IPS-18c (cell line): ENCODE data around the gene PKMYT1.

ENCODE experiments used
- H3K4me3 ChIP-seq: 2 replicates; pipeline ENCODE4 v1.7.0; 2013; ENCODE audit warnings: low read depth, mild to moderate bottlenecking, low read length, moderate library complexity; ENCODE audit not compliant: insufficient read depth
- H3K9me3 ChIP-seq: one replicate; pipeline ENCODE4 v1.6.1; 2013; ENCODE audit warnings: mild to moderate bottlenecking, low read length, moderate library complexity; ENCODE audit not compliant: control insufficient read depth, insufficient read depth

Gene PKMYT1

DNA sequence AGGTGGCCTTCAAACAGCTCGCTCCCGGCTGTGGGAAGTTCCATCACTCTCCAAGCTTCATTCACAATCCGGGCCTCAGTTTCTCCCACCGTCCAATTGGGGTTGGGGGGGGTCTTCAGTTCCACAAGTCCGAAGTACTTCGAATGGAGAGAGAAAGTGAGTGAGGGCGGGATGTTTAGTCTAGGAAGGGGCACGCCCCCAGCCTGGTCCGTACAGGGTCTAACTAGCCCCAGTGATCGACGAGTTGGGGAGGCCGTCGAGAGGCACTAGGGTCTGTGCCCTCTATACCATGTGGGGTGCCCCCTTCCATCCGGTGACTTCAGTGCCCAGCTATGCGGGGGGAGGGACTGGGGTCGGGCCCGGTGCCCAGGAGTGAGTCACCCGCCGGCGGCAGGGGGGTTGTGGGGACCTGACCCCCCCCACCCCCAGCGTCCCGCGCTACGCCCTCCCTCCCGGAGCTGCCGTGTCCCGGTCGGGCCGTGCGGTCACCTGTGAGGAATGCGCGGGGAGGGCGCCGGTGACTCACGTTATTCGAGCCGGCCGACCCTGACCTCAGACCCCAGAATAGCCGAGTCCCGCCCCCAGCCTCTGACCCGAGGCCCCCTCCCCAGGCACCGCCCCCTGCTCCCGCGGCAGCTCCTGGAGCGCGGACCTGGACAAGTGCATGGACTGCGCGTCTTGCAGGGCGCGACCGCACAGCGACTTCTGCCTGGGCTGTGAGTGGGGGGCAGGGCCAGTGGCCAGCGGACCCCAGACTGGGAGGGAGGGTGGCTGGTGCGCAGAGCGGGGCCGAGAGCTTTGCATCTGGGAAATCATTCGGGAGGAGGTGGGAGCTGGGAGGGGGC is 40.6 kb upstream of the PKMYT1 start:
- Histone ChIP-seq H3K4me3 (peak overlapping the region; percentile 86), H3K9me3 (no peaks in the 10 kb centered on the region)

DNA sequence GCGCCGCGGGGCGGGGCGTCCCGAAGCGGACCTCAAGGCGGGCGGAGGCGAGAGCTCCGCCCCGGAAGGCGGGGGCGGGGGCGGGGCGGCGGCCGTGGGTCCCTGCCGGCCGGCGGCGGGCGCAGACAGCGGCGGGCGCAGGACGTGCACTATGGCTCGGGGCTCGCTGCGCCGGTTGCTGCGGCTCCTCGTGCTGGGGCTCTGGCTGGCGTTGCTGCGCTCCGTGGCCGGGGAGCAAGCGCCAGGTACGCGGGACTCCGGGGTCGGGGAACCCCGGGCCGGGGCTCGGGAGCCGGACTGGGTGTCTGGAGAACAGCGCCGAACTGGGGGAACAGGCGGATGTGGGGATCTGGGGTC is 40.0 kb upstream of the PKMYT1 start, which contains the start of gene TNFRSF12A:
Gene TNFRSF12A (plus strand): TSS at position 122 of the 357 bp plus-strand sequence. CDS start 30 bp downstream, at position 152.
- no peaks in the 10 kb centered on the region for H3K9me3 ChIP-seq
- H3K4me3 ChIP-seq = peak within 1 kb of the TSS; percentile 86

DNA sequence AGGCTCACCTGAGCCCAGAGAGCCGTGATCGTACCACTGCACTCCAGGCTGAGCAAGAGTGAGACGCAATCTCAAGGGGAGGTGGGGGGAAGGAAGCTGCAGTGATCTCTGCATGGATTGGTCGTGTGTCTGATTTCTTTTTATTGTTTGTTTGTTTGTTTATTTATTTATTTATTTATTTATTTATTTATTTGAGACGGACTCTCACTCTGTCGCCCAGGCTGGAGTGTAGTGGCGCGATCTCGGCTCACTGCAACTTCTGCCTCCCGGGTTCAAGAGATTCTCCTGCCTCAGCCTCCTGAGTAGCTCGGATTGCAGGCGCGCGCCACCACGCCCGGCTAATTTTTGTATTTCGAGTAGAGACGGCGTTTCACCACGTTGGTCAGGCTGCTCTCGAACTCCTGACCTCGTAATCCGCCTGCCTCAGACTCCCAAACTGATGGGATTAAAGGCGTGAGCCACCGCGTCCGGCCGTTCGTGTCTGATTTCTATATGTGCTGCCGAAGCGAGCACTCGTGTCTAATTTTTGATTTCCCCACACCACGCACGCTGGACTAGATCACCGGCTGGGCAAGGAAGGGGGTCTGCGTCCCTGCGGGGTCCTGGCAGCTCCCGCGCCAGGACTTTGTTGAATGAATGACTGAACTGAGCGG is 39.5 kb upstream of the PKMYT1 start:
- Histone ChIP-seq H3K4me3 (peak overlapping the region; percentile 17; the same call in 1 of the 2 replicates), H3K9me3 (no peaks in the 10 kb centered on the region)

DNA sequence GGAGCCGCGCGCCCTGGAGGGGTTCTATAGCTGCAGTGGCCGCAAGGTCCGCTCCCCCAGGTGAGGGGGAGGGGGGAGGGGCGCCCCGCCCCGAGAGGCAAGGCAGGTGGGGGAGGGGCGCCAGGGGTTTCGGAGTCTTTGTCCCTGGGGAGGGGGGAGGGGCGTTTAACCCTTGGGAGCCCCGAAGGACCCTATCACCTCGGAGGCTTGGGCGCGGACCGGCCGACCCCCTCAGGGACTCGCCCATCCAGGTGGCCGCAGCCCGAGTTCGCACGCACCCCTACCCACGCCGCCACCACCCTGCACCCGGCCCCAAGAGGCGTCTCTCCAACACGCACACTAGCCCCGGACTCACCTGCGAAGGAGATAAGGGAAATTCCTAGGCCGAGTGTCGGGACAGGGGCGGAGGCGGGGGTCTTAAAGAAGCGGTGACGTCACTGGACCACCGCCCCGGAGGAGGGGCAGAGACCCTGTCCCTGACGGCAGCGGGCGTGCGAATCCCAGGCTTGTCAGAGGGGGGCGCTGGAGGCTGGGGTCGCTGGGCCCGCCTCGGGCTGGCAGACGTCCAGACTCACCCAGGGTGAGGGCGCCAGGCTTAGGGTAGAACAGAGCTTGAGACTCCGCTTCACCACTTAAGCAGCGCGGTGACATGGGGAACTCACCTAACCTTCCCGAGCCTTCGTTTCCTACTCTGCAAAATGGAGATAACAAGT is 37.7 kb upstream of the PKMYT1 start, which contains the start of gene CLDN6:
Gene CLDN6 (minus strand): TSS at position 390 of the 713 bp plus-strand sequence. CDS start 2,162 bp downstream, outside the sequence.
- Histone ChIP-seq H3K4me3 (peak within 1 kb of the TSS; percentile 95), H3K9me3 (no peaks in the 10 kb centered on the region)

DNA sequence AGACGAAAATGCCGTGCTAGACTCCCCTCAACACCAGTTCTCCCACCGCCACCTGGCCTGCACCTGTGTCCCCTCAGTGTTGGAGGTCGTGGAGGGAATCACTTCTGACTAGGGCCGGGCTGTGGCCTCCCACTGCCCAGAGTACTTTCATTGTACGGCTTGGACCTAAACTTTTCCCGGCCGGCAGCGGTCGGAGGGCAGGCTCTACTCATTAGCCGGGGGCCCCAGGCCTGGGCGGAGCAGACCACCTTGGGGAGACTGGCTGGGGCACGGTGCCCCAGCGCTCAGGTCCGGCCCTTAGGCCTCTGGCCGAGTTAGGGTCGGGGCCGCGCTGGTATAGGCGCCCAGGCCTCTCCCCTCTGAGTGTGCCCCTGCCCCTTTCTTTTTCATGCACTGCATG is 37.1 kb upstream of the PKMYT1 start:
- H3K4me3 ChIP-seq = peak overlapping the region; percentile 95
- no peaks in the 10 kb centered on the region for H3K9me3 ChIP-seq

DNA sequence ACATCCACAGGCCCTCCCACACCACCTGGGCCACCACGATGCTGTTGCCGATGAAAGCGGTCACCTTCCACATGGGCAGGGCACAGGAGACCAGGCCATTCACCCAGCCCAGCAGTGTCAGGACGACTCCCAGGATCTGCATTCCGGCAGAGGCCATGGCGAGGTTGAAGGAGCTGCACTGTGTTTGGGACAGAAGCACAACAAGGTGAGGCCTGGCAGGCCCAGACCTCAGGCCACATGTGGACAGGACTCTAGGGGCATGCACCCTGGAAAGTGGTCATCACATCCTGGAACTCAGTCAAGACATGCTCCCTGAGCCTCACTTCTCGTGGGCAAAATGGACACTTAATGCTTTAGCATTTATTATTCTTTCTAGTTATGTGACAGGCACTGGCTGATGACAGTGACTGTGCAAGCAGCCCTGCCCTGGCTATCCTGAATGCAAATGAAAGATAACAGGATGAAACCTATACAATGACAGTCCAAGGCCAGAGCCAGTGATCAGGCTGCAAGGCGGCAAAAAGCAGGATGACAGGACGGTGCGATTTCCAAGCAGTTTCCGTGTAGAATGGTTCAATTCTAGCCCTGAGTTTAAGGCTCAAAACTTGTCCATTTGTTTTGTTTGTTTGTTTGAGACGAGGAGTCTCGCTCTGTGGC is 35.7 kb upstream of the PKMYT1 start:
- Histone ChIP-seq H3K9me3 (no peaks in the 10 kb centered on the region), H3K4me3 (peak overlapping the region; percentile 39)

DNA sequence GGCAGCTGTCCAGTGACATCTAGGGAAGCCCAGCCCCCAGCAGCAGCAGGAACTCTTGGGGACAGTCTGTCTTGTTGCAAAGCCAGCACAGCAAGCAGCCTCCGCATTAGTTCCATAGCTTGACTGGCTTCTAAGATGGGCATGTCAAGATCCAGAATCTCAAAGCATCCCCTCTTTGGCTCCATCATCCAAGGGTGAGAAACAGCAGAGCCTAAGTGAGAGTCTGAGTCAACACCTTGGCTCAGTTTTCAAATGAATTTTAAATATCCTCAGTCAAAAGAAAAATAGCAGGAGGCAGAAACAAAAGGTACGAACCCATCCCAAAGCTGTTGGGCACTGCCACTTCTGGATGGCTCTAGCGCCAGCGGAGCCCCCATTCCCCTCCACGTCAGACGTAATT is 34.7 kb upstream of the PKMYT1 start:
- Histone ChIP-seq H3K4me3 (no peak overlapping the region), H3K9me3 (no peaks in the 10 kb centered on the region)

DNA sequence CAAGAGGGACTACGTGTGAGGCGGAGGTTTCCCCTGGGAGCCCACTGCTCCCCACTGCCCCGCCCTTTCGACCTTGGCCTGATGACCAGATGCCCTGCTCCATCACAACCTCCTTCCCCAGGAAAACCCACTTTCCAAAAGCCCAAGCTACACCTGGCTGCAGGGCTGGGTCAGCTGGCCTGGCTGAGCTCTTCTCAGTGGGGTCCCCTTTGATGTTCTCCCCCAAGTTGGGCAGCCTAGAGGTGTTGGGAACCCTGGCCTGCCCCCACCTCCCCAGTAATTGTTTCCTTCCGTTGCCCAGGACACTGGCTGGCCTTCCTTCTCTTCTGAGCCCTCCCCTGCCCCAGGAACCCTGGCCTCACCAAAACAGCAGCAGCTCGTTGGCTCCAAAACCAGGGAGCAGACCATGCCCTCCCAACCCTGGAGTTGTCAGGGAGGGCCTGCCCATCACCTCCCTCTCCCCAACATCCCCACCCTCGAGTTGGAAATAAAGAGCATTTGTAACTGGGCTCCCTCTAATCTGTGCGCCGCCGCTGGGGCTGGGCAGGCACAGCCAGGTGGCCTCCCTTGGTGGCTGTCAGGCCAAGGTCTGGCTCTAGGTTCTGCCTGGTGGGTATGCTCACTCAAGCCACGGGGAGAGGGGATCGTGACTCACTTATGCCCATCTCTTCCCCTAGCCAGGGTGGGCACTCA is 33.9 kb upstream of the PKMYT1 start:
- no peaks in the 10 kb centered on the region for H3K9me3 ChIP-seq
- peak overlapping the region; percentile 20; the same call in 1 of the 2 replicates for H3K4me3 ChIP-seq

DNA sequence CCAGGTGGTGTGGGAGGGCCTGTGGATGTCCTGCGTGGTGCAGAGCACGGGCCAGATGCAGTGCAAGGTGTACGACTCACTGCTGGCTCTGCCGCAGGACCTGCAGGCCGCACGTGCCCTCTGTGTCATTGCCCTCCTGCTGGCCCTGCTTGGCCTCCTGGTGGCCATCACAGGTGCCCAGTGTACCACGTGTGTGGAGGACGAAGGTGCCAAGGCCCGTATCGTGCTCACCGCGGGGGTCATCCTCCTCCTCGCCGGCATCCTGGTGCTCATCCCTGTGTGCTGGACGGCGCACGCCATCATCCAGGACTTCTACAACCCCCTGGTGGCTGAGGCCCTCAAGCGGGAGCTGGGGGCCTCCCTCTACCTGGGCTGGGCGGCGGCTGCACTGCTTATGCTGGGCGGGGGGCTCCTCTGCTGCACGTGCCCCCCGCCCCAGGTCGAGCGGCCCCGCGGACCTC is 33.3 kb upstream of the PKMYT1 start:
- Histone ChIP-seq H3K9me3 (no peaks in the 10 kb centered on the region), H3K4me3 (peak overlapping the region; percentile 28; the same call in 1 of the 2 replicates)

DNA sequence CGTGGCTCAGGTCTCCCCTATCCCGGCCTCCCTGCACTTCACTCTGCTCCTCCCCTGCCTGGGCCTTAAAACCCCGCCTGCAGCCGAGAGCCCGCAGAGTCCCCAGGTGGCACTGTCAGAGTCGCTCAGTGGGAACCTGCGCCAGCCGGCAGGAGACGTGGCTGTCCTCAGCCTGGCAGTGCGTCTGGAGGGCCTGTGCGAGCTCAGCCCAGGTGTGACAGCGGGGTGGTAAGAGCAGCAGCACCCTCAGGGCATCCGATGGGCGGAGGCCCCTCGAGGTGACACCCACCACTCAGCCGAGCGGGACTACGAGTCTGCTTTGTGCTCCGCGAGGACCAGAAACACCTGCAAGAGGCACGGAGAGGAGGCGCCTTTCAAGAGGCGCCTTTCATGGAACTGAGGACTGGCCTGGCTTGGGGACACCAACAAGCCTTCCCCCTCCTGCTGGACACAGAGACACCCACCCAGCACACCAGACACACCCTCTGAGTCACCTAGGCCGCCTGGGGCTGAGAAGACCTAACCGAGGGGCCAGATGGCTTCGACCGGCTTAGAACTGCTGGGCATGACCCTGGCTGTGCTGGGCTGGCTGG is 32.7 kb upstream of the PKMYT1 start, which contains the start of gene CLDN9:
Gene CLDN9 (plus strand): TSS at position 96 of the 593 bp plus-strand sequence. CDS start 440 bp downstream, at position 536.
- H3K4me3 ChIP-seq = peak within 1 kb of the TSS; percentile 44
- no peaks in the 10 kb centered on the region for H3K9me3 ChIP-seq

DNA sequence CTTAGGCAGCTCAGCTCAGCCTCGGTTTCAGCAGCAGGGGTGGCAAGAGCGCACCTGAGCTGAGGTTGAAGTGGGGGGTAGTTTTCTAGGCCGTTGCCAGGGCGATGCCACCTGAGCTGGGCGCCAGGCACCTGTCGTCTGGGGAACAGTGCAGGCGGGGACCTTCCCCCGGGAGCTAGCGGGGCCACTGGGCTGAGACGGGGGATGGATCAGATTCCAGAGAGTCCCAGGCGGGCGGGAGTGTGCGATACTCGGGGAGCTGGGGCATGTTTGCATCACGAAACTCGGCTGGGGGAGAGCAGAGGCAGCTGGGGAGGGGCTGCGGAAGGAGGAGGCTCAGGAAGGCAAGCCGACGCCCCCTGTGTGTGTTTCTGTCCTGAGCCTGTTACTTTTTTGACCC is 32.0 kb upstream of the PKMYT1 start:
- H3K9me3 ChIP-seq = no peaks in the 10 kb centered on the region
- peak overlapping the region; percentile 44 for H3K4me3 ChIP-seq

DNA sequence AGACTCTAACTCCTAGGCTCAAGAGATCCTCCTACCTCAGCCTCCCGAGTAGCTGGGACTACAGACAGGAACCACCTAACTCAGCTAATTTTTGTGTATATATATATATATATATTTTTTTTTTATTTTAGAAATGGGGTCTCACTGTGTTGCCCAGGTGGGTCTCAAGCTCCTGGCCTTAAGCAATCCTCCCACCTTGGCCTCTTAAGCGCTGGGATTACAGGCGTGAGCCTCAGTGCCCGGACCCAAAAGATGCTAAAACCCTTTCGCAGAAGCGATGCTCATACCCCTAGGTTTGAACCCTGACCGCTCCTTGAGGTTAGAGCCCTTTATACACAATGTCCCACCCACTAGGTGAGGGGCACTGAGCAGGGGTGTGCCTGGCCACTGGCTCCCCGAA is 30.3 kb upstream of the PKMYT1 start:
- Histone ChIP-seq H3K9me3 (no peaks in the 10 kb centered on the region), H3K4me3 (no peak overlapping the region)

DNA sequence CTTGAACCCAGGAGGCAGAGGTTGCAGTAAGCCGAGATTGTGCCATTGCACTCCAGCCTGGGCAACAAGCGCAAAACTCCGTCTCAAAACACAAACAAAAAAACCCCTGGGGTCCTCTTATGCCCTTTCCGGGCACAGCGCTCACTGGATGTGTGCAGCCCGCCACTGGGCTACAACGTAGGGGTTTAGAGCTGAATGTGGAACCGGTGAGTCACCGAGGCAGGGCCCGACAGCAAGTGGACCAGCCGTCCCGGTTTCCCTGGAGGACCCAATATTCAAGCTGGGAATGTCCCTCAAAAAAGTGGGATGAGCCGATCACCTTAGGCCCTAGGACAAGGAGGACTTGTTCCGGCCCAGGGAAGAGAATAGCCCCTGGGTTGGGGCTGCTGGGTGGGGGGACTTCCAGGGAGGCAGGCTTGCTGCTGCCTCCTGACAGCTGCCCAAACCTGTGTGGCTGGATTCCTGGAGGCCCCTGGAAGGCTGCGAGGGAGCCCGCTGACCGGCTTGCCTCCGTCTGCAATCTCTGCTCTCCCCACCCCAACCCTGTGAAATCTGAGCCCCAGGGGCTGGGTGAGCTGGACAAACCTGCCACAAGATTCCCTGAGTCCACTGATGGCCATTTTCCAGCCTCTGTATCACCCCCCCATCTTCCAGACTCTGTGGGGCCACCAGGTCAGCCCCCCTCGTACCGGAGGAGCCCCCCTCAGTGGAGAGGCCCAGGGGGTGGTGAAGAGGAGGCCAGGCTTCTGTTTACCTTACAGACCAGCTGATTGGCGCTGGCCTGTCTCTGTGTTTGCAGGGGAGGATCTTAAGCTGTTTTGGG is 29.5 kb upstream of the PKMYT1 start:
- H3K4me3 ChIP-seq = peak overlapping the region; percentile 29; the same call in 1 of the 2 replicates

DNA sequence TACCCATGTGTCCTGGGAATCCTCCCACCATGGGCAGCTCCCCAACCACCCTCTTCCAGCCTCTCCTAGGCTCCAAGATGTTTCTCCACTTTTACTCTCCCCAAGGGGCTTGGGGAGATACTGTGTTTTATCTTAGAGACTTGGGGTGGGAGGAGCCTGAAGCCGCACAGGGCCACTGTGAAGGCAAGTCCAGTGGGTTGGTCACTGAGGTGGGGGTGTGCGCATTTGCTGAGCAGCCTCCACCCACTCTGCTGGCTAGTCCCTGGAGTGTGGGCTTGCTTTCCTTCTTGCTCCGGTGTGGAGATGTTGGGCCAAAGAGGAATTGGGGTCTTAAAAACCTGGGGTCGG is 28.4 kb upstream of the PKMYT1 start:
- no peaks in the 10 kb centered on the region for H3K9me3 ChIP-seq
- H3K4me3 ChIP-seq = no peak overlapping the region; the same call in 1 of the 2 replicates

More for the DNA sequence above, 29.5 kb upstream of the PKMYT1 start:
- no peaks in the 10 kb centered on the region for H3K9me3 ChIP-seq

DNA sequence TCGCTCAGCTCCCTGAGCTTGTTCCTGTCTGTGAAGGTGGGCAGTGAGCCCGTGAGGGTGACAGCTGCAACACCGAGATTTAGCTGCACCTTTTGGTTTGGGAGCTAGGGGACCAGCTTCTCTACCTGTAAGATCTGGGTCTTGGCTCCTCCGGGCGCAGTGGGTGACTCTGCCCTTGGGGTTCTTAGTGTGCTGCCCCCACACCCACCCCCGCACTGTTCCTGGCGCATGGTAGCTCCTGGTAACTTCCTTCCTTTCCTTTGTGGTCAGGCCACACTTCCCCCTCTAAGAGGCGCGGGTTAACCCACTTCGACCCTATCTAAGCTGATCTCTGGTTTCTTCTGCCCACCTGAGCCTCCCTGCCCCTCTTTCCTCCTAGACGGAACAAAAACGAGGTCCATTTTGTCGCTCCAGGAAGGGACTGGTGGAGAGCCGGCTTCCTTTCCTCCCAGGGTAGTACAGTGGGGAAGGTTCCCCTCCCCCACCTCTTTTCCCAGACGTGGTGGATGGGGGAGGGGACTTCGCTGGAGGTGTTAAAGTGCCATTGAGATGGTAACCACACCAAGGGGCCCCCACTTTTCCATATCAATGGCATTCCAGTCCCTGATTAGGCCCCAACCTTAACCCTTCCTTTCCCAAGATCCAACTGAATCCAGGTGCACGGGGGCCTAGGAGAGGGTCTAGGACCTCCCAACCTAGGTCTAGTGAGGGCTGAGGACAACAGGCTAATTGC is 27.9 kb upstream of the PKMYT1 start:
- Histone ChIP-seq H3K9me3 (no peaks in the 10 kb centered on the region), H3K4me3 (peak overlapping the region; percentile 37)
